ENCODE results near the gene ESRRA.

- TF ChIP-seq CTCF (conservative IDR thresholded peaks at IDR 0.05; ENCODE audit: low read depth, low read length) (no peak), EZH2 (IDR thresholded peaks at IDR 0.05; ENCODE audit: low read length, unreplicated experiment) (no peak)
Observed at GRCh38 chr11:64330888-64331287, 25.6 kb downstream of the ESRRA start.
